LNCAP (cell line): Measurements from ENCODE around the gene CCDC92B.

Source experiments
- CTCF ChIP-seq: fragments of 450-650 bp; IDR thresholded peaks from 2 replicates; pipeline ENCODE4 v1.5.1; 2017; ENCODE audit warnings: mild to moderate bottlenecking

CCDC92B gene

GRCh38 chr17:2794111-2794803, 44.8 kb upstream of the CCDC92B start:
- TF ChIP-seq CTCF: no peak

DNA sequence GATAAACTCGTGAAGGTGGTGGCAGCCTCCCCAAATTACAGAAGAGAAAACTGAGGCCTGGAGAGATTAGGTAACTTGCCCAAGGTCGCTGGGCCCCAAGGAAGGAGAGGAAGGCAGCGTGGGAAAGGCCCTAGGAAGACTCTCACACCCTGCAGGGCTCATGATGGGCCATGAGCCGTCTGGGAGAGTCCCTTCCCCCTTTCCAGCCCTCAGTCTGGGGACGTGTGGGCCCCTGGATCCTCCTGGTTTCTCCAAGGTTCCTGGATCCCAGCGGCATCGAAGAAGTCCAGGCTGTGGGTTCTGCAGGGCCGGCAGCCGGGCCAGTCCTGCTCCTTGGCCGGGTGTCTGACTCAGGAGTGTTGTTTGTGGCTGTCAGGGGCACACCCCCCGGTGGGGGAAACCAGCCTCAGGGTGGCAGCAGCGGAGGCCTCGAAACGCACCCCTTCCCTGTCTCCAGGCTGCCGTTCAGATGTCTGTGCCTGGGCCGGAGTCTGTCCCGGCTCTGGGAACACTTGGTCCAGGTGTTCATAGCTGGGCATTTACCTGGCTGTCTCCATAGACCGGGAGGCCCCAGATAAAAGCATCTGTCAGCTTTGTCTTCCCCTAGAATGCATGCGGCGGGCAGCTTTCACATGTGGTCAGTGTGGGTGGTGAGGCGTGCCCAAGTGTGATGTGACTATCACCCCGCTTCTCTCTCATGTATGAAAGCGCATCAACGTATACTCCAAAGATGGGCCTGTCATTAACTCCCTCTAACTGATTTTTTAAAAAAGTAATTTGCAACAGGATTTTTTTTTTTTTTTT, 43.1 kb upstream of the CCDC92B start:
- TF ChIP-seq CTCF: no peak

- no peak for TF ChIP-seq CTCF
These were observed 40.2 kb upstream of the CCDC92B start for GRCh38 chr17:2789700-2790099.

DNA sequence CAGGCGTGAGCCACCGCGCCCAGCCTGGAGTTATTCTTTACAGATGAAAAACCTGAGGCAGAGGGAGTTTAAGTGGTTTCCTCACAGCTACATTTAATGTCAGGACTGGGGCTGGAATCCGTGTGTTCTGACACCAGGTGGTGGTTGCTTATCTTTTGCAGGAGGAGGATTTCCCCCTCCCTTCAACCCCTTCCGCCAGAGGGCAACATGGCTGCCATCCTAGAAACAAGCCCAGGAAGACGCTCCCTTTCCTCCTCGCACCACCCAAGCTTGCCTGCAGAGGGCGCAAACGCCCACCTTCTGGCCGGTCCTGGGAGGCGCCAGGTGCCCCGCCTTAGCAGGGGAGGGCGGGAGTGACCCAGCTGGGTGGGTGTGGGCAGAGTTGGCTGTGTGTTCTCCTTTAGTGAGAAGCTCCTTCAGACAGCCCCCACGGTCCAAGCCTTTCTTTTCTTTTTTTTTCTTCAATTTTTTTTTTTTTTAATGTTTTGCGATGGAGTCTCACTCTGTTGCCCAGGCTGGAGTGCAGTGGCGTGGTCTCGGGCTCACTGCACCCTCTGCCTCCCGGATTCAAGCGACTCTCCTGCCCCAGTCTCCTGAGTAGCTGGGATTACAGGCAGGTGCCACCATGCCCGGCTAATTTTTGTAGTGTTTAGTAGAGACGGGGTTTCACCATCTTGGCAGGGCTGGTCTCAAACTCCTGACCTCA, 36.9 kb upstream of the CCDC92B start:
- TF ChIP-seq CTCF: peak; percentile 87

DNA sequence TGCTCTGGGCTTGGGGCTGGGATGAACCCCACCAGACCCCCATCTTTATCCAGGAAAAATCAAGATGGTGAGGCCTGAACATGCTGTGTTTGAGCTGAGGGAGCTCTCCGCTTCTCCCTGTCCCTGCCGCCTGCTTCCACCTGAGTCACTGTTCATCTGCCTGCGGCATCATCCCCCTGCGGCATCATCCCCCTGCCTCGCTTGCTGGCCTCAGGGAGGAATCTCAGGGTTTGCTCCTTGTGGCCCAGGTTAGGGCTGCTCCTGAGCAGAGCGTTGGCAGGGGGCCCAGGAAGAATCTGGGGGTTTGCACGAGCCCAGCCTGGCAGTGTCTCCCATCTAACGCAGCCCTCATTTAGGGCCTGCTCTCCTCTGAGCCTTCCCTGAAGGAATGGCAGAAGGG, 35.4 kb upstream of the CCDC92B start:
- TF ChIP-seq CTCF: no peak

GRCh38 chr17:2783310-2784030, 34.0 kb upstream of the CCDC92B start:
- no peak for TF ChIP-seq CTCF

- TF ChIP-seq CTCF: no peak
These were observed 32.6 kb upstream of the CCDC92B start for GRCh38 chr17:2782055-2782454.
